K562 (cell line): Measurements from ENCODE around the gene DPH7. TPM values are rescaled to one million over a fixed set of nuclear protein-coding genes. Genes with fewer than 3 reads are reported as not detected.

ENCODE experiments used
- HSF4 ChIP-seq: fragments of 250-450 bp; sonication (Bioruptor Pico); IDR thresholded peaks from 2 replicates; pipeline ENCODE4 v2.1.2; 2022; ENCODE audit warnings: mild to moderate bottlenecking, moderate library complexity, borderline replicate concordance
- MAZ ChIP-seq, 2 experiments: fragments of 450-650 bp in 1 of 2; sonication (generic) in 1 of 2; formaldehyde crosslinking; IDR thresholded peaks in 1 of 2; conservative IDR thresholded peaks in 1 of 2; 2 replicates each; pipeline versions ENCODE4 v1.4.0 to v1.5.0; 2020; ENCODE audit warnings: mild to moderate bottlenecking in 1 of 2, missing genetic modification reagents in 1 of 2
- RBM39 ChIP-seq: fragments of 200-400 bp; formaldehyde crosslinking; optimal IDR thresholded peaks from 2 replicates; pipeline ENCODE3; 2018; ENCODE audit warnings: low read depth, low read length
- SETDB1 ChIP-seq: IDR thresholded peaks from one replicate; pipeline ENCODE4 v1.6.1; 2012; ENCODE audit warnings: low read length, control low read depth, inconsistent platforms
- SMAD3 ChIP-seq: fragments of 450-650 bp; formaldehyde crosslinking; conservative IDR thresholded peaks from 2 replicates; pipeline ENCODE4 v1.4.0; 2020; ENCODE audit warnings: mild to moderate bottlenecking
- VEZF1 ChIP-seq: fragments of 200-800 bp; sonication (Bioruptor generic); IDR thresholded peaks from 2 replicates; pipeline ENCODE4 v1.6.1; 2017; ENCODE audit warnings: missing genetic modification characterization, missing compliant biosample characterization
- ZBTB8A ChIP-seq: fragments of 450-650 bp; IDR thresholded peaks from 2 replicates; pipeline ENCODE4 v1.6.1; 2018; ENCODE audit warnings: mild to moderate bottlenecking, moderate library complexity; ENCODE audit not compliant: partially characterized antibody
- ZC3H8 ChIP-seq: fragments of 450-650 bp; IDR thresholded peaks from 2 replicates; pipeline ENCODE4 v1.6.1; 2017
- ZFX ChIP-seq: sonication (generic); formaldehyde crosslinking; IDR thresholded peaks from 2 replicates; pipeline ENCODE4 v1.8.0; 2022; ENCODE audit warnings: mild to moderate bottlenecking, missing genetic modification reagents, moderate library complexity
- ZKSCAN8 ChIP-seq: fragments of 200-800 bp; sonication (Bioruptor generic); IDR thresholded peaks from 2 replicates; pipeline ENCODE4 v1.6.1; 2016; ENCODE audit warnings: missing genetic modification characterization, missing compliant biosample characterization
- ZNF217 ChIP-seq: sonication (generic); formaldehyde crosslinking; IDR thresholded peaks from 2 replicates; pipeline ENCODE4 v1.8.0; 2022; ENCODE audit warnings: mild to moderate bottlenecking, missing genetic modification reagents
- ZNF263 ChIP-seq: sonication (generic); formaldehyde crosslinking; IDR thresholded peaks from 2 replicates; pipeline ENCODE4 v1.8.0; 2022; ENCODE audit warnings: mild to moderate bottlenecking, missing genetic modification reagents, borderline replicate concordance
- ZNF407 ChIP-seq: fragments of 450-650 bp; IDR thresholded peaks from 2 replicates; pipeline ENCODE4 v1.6.1; 2016; ENCODE audit warnings: low read depth
- polyA plus RNA-seq, 8 experiments: library from polyadenylated mRNA; depleted of rRNA in 4 of 8; stranded (reverse) in 5 of 8; unstranded in 3 of 8; fragments of >200 nt; fragmentation: Nextera tagmentation in 2 of 8; fragmentation: Illumina TruSeq in 1 of 8; extraction: Ambion mirVana in 2 of 8; extraction: Trizol in 1 of 8; gene quantifications; 2 replicates each; pipeline versions ENCODE4 v1.2.1 to v1.2.3, GENCODE V29; 2011 to 2014; ENCODE audit warnings: inconsistent platforms in 1 of 8, missing spikeins in 1 of 8
- total RNA-seq, 7 experiments: library from RNA; depleted of rRNA in 6 of 7; stranded (reverse); fragments of >200 nt in 6 of 7; fragmentation: Illumina TruSeq in 2 of 7; extraction: Trizol in 2 of 7; gene quantifications; 2 replicates each; pipeline versions ENCODE4 v1.2.1 to v1.2.3, GENCODE V29; 2011 to 2021; ENCODE audit warnings: low replicate concordance in 1 of 7

The DPH7 gene
- total and polyA plus RNA-seq, 9 of the 15 experiments (the other 6 are each of a cell fraction or from before 2014, with no cell fraction given): 13.9 to 68.6 (median 41.3) TPM

GRCh38 chr9:137618105-137619067, 39.7 kb upstream of the DPH7 start, which contains the start of gene EHMT1 (continued):
- TF ChIP-seq HSF4 (CRISPR knock-in tag) (no peak), ZNF407 (no peak), VEZF1 (CRISPR knock-in tag) (peak; percentile 92), ZFX (CRISPR knock-in tag) (peak; percentile 93), RBM39 (no peak), SETDB1 (no peak), MAZ (CRISPR knock-in tag; conservative IDR thresholded peaks at IDR 0.05 in 1 of 2, IDR thresholded peaks at IDR 0.05 in 1 of 2) (peak; percentile 76 to 82), ZNF263 (CRISPR knock-in tag) (no peak), ZC3H8 (no peak), SMAD3 (CRISPR knock-in tag) (0 out of 2 replicates have a peak, but pooled peaks have one; percentile 52), ZNF217 (CRISPR knock-in tag) (no peak), ZBTB8A (no peak), ZKSCAN8 (CRISPR knock-in tag) (no peak)
